Activated CD4-positive, alpha-beta T cell treated with anti-CD3 and anti-CD28 coated beads, Interleukin-2, Interleukin-6, amounts not matched to agents 100 ng/mL and 50 ng/mL, durations not matched to agents 16 hours and 8 hours (primary cell): Measurements from ENCODE around the gene CENATAC.
"Not testable (repeated sequence)": the region's sequence is repeated elsewhere in the genome, so short reads cannot be mapped to it uniquely, and the experiment has no call there.

Experiments used
- DNase-seq: peaks from one replicate; pipeline ENCODE4 v3.0.0-alpha.2; 2020

The CENATAC gene

GRCh38 chr11:118997627-118998387 is at the start of gene CENATAC:
Gene CENATAC, plus strand, starts transcription at chr11:118998138. Its CDS starts 60 bp downstream, at chr11:118998198.
- DNase-seq: peak; percentile 98

- no peak for DNase-seq
Measured at GRCh38 chr11:118953265-118953664, 44.7 kb upstream of the CENATAC start.

- not testable (repeated sequence) for DNase-seq
Measured at GRCh38 chr11:118953976-118954375, 44.0 kb upstream of the CENATAC start.

GRCh38 chr11:118956094-118956846 is 41.7 kb upstream of the CENATAC start, which contains the start of gene UPK2:
Gene UPK2, plus strand, starts transcription at chr11:118956298. Its CDS starts 53 bp downstream, at chr11:118956351.
- DNase-seq: peak; percentile 91

- DNase-seq: no peak
Measured at GRCh38 chr11:118956847-118957469, 41.0 kb upstream of the CENATAC start.

GRCh38 chr11:118957549-118957948 is 40.4 kb upstream of the CENATAC start:
- DNase-seq: no peak

- DNase-seq: no peak
Measured at GRCh38 chr11:118957968-118958367, 40.0 kb upstream of the CENATAC start.

GRCh38 chr11:118958577-118958976 is 39.4 kb upstream of the CENATAC start:
- DNase-seq: no peak

GRCh38 chr11:118961189-118961588 is 36.7 kb upstream of the CENATAC start:
- no peak for DNase-seq

GRCh38 chr11:118961591-118961990 is 36.3 kb upstream of the CENATAC start:
- no peak for DNase-seq

GRCh38 chr11:118969508-118969907 is 28.4 kb upstream of the CENATAC start:
- not testable (repeated sequence) for DNase-seq

- no peak for DNase-seq
Measured at GRCh38 chr11:118971646-118972045, 26.3 kb upstream of the CENATAC start, which contains the start of gene FOXR1. Gene FOXR1, plus strand, starts transcription at chr11:118971761. Its CDS starts 171 bp downstream, at chr11:118971932.

- no peak for DNase-seq
Measured at GRCh38 chr11:118973985-118974384, 24.0 kb upstream of the CENATAC start.

- no peak for DNase-seq
Measured at GRCh38 chr11:118975771-118976709, 21.9 kb upstream of the CENATAC start.

GRCh38 chr11:118979434-118979833 is 18.5 kb upstream of the CENATAC start:
- no peak for DNase-seq

- no peak for DNase-seq
Measured at GRCh38 chr11:118980191-118980881, 17.6 kb upstream of the CENATAC start.

- not testable (repeated sequence) for DNase-seq
Measured at GRCh38 chr11:118984337-118984736, 13.6 kb upstream of the CENATAC start.

- DNase-seq: no peak
Measured at GRCh38 chr11:118984825-118985224, 13.1 kb upstream of the CENATAC start.

GRCh38 chr11:118988280-118988679 is 9.7 kb upstream of the CENATAC start:
- no peak for DNase-seq

- not testable (repeated sequence) for DNase-seq
Measured at GRCh38 chr11:118991486-118992038, 6.4 kb upstream of the CENATAC start.

GRCh38 chr11:118996926-118997626 is 862 bp upstream of the CENATAC start:
- peak; percentile 74 for DNase-seq
